HTR-8/SVneo (cell line): ENCODE data around the gene ALG14.

Source experiments
- DNase-seq: peaks from one replicate; pipeline ENCODE4 v3.0.0; 2011; ENCODE audit warnings: low spot score, mixed read lengths; ENCODE audit not compliant: insufficient read length
- FAIRE-seq: peaks from 2 replicates; lab custom pipeline; 2011; peaks lifted over from hg19 to GRCh38; lab: Jason Lieb, UNC

The ALG14 gene

DNA sequence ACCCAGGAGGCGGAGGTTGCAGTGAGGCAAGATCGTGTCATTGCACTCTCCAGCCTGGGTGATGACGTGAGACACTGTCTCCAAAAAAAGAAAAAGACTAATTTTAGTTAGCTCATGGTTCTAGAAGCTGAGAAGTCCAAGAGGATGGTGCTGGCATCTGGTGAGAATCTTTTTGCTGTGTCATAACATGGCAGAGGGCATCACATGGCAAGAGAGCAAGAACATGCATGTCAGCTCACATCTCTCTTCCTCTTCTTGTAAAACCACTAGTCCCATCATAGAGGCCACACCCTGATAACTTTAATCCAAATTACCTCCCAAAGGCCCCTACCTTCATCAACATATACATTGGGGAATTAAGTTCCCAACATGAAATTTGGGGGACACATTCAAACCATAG lies 132.0 kb downstream of the ALG14 start:
- FAIRE-seq (no peak), DNase-seq (no peak)

- DNase-seq (no peak), FAIRE-seq (no peak)
These were observed 134.9 kb downstream of the ALG14 start for GRCh38 chr1:94937820-94938219.

DNA sequence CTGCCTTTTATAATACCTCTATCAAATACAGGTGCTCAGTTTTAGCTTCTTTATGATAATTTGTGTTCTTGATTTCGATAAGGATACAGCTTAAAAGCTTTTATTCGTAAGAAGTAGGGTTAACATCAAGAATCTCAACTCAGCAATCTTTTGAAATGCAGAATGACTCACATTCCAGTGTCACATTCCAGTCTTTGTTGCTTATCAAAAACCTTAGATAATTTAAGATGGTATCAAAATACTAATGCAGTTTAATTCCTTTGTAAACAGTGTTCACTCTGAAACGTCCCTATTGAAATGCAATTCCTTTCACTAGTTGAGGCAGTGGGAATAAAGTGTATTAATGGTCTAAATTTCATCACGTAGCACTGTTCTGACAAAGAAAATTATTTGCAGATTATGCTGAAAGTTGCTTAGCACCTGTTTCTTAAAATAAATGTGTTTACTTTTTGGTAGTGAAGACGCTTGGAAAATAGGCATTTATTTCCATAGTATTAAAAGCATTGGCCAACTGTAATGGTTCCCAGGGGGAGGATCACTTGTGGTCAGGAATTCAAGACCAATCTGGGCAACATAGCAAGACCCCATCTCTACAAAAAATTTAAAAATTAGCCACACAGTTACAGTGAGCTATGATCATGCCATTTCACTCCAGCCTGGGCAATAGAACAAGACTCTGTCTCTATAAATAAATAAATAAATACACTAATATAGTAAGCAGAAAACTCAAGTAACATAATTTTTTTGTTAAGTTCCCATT lies 135.7 kb downstream of the ALG14 start:
- no peak for FAIRE-seq
- DNase-seq = no peak

DNA sequence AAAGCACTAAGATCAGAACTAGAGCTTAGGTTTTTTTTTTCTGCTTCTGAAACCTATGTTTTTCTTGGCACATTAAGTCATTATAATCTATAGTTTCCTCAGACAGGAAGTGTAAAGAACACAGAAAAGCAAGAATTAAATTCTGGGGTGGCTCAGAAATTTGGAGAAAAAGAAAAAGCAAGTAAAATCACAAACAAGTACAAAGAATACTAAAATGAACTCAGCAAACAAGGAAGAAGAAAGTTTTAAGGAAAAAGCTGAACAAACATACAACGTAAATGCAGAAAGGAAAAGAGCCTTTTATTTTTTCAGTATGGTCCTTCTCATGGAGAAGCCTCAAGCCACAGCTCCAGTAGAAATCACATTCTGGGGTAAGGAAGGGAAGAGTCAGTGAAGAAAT lies 137.3 kb downstream of the ALG14 start:
- no peak for FAIRE-seq
- DNase-seq = no peak

DNA sequence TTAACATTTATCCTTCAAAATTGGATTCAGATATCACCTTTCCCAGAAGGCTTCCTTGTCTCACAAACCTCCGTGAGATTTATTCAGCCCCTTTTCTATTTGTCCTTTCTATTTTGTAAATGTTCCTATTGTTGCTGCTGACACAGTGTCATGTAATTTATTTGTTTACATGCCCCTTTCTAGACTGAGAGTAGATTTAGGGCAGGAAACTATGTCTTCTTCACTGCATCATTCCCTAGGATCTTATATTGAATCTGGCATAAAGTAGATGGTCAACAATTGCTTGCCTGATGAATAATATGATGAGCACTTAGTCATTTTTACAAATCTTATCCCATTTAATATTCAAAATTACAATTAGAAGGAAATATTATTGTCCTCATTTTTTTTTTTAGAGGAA lies 137.7 kb downstream of the ALG14 start:
- DNase-seq (no peak), FAIRE-seq (no peak)

DNA sequence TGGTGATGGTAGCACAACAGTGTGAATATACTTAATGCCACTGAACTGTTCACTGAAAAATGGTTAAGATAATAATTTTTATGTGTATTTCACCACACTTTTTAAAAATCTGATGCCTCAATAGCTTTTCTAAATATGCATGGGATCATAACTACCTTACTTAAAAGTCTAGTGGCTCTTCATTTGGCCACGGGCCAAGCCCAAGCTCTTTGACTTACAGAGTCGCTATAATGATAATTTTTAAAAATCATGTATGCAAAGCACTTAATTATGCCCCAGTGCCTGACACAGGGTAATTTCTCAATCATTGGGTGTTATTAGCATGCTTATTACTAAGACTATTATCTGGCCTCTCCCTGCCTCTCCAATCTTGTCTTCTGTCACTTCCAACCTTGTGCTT lies 138.2 kb downstream of the ALG14 start:
- FAIRE-seq = no peak

DNA sequence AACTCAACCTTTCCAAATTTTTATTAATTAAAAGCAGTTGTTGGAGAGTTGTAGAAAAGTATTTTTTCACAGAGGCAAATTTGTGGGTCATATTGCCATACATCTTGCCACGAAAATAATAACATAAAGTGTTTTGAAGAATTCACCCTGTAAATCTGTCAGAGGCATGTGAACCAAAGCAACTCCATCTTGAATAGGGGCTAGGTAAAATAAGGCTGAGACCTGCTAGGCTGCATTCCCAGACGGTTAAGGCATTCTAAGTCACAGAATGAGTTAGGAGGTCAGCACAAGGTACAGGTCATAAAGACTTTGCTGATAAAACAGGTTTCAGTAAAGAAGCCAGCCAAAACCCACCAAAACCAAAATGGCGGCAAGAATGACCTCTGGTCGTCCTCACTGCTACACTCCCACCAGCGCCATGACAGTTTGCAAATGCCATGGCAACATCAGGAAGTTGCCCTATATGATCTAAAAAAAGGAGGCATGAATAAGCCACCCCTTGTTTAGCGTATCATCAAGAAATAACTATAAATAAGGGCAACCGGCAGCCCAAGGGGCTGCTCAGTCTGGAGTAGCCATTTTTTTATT lies 141.4 kb downstream of the ALG14 start:
- DNase-seq = no peak
- FAIRE-seq = no peak

More for the DNA sequence above, 138.2 kb downstream of the ALG14 start:
- DNase-seq = no peak

DNA sequence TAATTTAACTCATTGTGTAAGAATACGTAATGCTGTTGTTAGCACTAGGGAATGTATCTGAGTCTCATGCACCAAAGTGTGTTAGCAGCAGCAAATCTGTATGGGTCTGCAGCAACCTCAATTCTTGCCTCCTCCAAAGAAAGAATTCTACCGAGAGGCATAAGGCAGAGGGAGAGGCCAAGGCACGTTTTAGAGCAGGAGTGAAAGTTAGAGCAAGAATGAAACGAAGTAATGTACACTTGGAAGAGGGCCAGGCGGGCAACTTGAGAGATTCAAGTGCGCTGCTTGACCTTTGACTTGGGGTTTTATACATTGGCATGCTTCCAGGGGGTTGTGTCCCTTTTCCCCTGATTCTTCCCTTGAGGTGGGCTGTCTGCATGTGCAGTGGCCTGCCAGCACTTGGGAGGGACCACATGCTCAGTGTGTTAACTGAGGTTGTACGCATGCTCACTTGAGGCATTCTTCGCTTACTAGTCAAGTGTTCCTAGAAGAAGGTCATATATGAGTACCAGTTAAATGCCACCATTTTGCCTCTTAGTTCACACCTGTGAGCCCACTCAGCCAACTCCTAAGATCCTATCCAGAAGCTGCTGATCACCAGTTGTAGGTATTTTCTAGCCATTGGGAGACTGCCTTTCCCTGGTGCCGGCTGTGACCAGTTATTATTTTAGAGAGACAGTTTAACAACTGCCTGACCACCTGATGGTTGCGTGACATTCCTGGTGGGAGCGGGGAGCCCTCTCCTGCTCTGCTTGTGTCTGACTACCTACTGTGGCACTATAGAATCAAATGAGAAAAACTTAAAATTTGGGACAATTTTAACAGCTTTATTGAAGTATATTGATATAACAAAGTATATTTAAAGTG lies 143.2 kb downstream of the ALG14 start:
- DNase-seq (no peak), FAIRE-seq (no peak)

GRCh38 chr1:94928293-94928939 lies 144.3 kb downstream of the ALG14 start:
- FAIRE-seq = no peak
- DNase-seq = no peak

DNA sequence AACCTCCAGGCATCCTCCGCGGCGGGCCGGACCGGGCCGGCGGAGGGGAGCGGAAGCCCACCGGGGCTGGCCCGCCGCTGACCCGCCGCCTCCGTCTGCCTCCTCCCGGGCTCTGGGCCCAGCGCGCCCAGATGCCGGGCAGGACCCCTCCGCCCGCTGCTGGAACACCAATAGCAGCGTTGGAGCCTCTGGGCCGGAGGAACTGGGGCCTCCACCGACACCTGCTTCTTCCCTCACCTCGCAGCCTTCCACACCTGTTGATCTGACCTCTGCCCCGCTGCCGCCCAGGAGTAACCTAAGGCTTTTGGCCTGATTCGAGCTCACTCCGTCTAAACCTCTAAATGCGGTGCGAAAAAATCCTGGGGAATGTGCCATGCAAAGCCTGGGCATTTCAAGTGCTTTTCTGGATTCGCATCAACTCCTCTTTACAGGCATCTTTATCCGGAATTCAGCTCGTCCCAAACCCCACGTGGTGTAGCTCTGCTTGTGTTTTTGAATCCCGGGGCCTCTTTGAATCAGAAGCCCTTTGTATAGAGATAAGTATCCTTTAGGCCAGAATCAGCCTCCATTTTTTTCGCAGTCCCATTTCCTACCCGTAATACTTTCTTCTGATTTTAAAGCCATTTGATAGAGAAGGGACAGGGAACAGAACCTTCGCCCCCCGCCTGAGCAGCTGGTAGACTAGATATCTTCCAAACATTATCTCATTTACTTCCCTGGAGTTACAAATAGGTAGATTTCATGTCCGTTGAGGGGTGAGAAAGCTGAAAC lies 145.2 kb downstream of the ALG14 start:
- DNase-seq = no peak
- no peak for FAIRE-seq

DNA sequence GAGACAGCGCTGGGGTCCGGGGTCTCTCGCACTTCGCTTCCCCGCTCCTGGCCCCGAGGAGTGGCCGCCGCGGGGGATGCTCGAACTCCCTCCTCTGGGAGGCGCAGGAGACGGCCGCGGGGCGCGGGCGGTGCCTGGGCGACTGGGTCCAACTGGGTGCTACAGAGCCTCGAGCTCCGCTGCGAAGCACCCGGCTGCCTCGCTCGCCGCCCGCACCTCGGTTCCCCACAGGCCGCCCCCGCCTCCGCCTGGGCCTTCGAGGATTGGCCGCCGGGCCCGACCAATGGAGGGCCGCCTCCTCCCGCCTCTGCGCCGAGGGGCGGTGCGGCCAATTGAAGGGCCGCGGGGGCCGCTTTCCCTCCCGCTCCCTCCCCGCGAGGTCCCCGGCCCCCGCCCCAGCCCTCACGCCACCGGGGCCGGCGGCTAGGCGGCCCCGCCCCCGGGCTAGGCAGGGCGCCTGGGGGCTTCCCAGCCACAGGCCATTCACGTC lies 145.8 kb downstream of the ALG14 start, which contains the start of gene CNN3:
CNN3 (minus strand) TSS at position 196 of the 490 bp plus-strand sequence. CDS start 216 bp downstream, outside the sequence.
- FAIRE-seq = peak; percentile 70

DNA sequence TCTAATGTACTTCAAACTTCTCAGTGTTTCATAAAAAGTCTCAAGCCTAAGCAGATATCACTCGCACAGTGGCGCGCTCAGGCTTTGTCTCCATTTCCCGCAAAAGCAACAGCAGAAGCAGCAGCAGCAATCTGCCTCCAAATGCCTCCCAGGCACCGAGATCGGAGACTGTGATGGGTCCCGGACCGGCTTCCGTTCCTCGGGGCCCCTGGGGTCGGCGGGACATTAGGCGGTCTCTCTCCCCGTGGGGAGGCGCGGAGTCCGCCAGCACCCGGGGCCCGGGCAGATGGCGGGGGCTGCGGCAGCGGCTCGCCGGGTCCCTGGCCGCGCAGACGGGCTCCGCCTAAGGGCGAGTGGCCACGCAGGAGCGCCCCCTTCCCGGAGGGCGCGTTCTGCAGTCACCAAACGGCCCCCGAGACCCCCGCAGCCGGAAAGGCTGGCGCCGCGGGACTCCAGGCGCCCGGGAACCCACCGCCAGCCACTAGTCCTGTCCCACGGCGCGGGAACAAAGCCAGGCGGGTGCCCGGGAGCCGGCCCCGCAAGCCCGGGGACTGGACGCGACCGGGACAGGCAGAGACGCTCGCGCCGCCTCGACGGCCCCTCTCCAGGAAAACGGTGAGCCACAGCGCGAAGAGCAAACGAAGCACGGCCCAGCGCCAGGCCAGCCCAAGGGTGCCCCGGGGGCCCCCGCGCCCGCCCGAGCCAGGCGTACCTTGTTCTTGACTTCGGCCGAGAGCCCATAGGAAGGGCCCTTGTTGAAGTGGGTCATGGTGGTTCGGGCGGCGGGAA lies 146.4 kb downstream of the ALG14 start:
- FAIRE-seq (no peak), DNase-seq (no peak)

More for the DNA sequence above, 145.8 kb downstream of the ALG14 start, which contains the start of gene CNN3:
- peak; percentile 82 for DNase-seq

DNA sequence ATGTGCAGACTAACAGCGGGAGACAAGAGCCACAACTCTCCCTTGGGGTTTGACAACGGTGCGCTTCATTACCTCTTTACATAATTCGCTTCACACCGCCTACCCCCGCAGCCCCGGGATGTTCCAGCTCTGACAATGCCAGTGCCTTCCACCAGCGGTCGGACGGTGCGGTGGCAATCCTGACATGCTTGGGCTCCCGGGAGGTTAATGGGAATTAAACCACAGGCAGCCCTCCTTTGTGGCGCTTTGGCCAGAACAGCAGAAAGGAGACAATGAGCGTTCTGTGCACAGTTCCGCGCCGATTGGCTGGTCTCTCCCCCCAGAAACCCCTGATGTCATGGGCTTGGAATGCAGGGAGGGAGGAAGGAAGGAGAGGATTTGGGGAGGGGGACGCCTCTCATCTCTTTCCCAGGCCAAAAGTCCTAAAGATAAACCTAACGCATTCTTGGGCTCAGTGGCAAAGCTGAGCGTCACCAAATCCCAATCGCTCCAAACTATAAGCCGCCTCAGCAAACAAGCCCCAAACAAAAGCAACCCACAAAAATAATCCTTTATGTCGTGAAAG lies 147.1 kb downstream of the ALG14 start:
- DNase-seq (peak; percentile 54), FAIRE-seq (peak; percentile 33)

DNA sequence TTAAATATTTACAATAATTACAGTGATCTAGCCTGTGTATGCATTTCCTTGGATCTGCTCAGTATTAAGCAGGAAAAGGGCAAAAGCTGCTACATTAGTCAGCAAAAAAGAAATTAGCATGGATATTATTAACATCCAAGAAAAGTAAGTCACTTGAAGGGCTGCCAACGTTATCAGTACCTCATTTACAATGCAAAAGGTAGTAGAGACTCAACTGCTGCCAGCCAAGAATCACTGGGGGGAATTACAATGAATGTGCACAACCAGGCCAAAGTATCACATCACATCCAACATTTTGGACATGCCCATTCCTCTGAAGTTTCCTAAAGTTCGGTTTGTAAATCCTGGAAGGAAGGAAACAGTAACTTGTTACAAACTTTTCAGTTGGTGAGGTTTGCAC lies 147.7 kb downstream of the ALG14 start:
- DNase-seq = no peak
- FAIRE-seq = no peak
